ENCODE results near the gene PPP1R12C. TPM values are rescaled to one million over a fixed set of nuclear protein-coding genes. Genes with fewer than 3 reads are reported as not detected.

PPP1R12C gene
- total RNA-seq, 4 donors from 2014 or later = 40.0 to 110 (median 76.1) TPM

DNA sequence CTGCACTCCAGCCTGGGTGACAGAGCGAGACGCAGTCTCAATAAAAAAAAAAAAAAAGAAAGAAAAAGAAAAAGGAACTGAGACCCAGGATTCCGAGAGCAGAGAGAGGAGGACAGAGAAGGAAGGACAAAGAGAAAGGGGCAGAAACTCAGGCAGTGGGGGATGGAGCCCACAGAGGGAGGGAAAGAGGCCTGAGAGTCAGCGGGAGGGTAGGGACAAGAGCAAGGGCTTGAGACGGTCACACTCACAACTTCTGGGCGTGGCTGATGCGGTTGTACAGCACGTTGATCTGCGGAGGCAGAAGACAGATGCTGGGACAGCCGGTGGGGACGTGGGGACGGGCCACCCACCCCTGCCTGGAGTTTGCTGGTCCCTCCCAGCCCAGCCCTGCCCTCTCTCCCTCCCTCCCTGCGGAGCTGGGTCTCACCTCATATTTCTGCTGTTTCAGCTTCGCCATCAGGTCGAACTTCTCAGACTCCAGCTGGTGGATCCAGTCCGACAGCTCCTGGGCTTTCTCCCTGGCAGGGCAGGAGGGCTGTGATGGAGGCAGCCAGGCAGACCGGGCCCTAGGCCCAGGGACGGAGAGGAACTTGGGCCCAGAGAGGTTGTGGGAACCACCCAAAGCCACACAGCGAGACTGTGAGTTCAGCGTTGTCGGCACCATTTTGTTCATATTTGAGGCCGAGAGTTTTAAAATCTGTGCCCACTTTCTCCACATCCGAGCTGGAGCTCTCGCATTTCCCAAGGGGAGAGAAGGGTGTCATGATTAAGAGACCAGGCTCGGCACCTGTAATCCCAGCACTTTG is 16.4 kb upstream of the PPP1R12C start:
- no peaks in the 10 kb centered on the region for H3K36me3 ChIP-seq
- intact Hi-C loops (cut with DNase I) = no loop called here
- H3K27me3 ChIP-seq = no peaks in the 10 kb centered on the region
- H3K4me3 ChIP-seq (replicated peaks in 1 of 3) = no peak overlapping the region
- no peak for DNase-seq
- H3K4me1 ChIP-seq = no peaks in the 10 kb centered on the region
- TF ChIP-seq, protein P1, sequence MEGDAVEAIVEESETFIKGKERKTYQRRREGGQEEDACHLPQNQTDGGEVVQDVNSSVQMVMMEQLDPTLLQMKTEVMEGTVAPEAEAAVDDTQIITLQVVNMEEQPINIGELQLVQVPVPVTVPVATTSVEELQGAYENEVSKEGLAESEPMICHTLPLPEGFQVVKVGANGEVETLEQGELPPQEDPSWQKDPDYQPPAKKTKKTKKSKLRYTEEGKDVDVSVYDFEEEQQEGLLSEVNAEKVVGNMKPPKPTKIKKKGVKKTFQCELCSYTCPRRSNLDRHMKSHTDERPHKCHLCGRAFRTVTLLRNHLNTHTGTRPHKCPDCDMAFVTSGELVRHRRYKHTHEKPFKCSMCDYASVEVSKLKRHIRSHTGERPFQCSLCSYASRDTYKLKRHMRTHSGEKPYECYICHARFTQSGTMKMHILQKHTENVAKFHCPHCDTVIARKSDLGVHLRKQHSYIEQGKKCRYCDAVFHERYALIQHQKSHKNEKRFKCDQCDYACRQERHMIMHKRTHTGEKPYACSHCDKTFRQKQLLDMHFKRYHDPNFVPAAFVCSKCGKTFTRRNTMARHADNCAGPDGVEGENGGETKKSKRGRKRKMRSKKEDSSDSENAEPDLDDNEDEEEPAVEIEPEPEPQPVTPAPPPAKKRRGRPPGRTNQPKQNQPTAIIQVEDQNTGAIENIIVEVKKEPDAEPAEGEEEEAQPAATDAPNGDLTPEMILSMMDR (IDR thresholded peaks at IDR 0.05) = no peak
- TF ChIP-seq POLR2A (IDR thresholded peaks at IDR 0.05) = no peak
- H3K9me3 ChIP-seq = no peaks in the 10 kb centered on the region
- 54 to 57% methylated on average over 22 to 25 of the region's 25 CpGs for WGBS, 2 donors
- H3K27ac ChIP-seq = no peak overlapping the region

DNA sequence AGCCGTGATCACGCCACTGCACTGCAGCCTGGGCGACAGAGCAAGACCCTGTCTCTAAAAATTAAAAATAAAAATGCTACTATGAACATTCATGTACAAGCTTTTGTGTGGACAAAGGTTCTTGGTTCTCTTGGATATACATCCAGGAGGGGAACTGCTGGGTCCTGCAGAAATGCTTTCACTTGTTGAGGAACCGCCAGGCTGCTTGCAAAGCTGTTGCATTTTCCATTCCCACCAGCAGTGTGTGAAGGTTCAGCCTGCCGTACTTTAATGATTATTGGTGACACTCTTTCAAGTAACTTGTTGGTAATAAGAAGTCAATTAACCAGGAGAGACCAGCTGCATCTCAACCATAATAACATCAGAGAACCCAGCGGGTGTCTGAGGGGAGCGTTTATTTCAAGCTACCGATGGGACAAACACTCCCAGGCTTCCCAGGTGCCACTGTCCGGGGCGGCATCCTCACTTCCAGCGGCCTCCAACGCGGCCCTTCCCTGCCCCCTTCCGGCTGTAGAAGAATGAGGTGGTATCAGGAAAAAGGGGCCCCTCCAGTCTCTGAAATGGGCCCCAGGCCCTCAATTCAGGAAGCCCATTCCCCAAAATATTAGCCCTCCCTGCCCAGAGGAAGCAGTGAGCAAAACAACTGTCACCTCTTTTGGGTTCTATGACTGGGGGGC is 15.2 kb upstream of the PPP1R12C start:
- H3K4me1 ChIP-seq = no peaks in the 10 kb centered on the region
- H3K36me3 ChIP-seq = no peaks in the 10 kb centered on the region
- intact Hi-C loops (cut with DNase I) = no loop called here
- TF ChIP-seq POLR2A (IDR thresholded peaks at IDR 0.05) = no peak
- TF ChIP-seq, protein P1 (IDR thresholded peaks at IDR 0.05) = no peak
- no peak overlapping the region for H3K4me3 ChIP-seq (replicated peaks in 1 of 3)
- no peaks in the 10 kb centered on the region for H3K9me3 ChIP-seq
- no peaks in the 10 kb centered on the region for H3K27me3 ChIP-seq
- DNase-seq = no peak
- H3K27ac ChIP-seq = no peak overlapping the region
- WGBS, 2 donors = 63 to 66% methylated on average over 5 to 14 of the region's 14 CpGs

DNA sequence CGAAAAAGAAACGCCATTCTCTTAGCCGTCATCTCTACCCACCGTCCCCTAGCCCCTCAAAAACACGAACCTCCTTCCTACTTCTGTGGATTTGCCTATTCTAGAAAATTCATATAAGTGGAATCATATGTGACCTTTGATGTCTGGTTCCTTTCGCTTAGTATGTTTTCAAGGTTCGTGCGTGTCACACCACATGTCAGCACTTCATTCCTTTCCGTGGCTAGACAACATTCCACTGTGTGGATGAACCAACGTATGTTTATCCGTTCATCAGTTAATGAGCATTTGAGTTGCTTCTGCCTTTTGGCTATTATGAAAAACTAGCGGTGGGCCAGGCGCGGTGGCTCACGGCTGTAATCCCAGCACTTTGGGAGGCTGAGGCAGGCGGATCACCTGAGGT is 14.0 kb upstream of the PPP1R12C start:
- intact Hi-C loops (cut with DNase I) = no loop called here
- DNase-seq = no peak
- H3K9me3 ChIP-seq = no peaks in the 10 kb centered on the region
- no peaks in the 10 kb centered on the region for H3K4me1 ChIP-seq
- H3K27me3 ChIP-seq = no peaks in the 10 kb centered on the region
- TF ChIP-seq, protein P1 (IDR thresholded peaks at IDR 0.05) = no peak
- TF ChIP-seq POLR2A (IDR thresholded peaks at IDR 0.05) = no peak
- H3K36me3 ChIP-seq = no peaks in the 10 kb centered on the region
- H3K4me3 ChIP-seq (replicated peaks in 1 of 3) = no peak overlapping the region
- no peak overlapping the region for H3K27ac ChIP-seq
- WGBS, 2 donors = 83 to 89% methylated on average over 16 of the region's 16 CpGs

DNA sequence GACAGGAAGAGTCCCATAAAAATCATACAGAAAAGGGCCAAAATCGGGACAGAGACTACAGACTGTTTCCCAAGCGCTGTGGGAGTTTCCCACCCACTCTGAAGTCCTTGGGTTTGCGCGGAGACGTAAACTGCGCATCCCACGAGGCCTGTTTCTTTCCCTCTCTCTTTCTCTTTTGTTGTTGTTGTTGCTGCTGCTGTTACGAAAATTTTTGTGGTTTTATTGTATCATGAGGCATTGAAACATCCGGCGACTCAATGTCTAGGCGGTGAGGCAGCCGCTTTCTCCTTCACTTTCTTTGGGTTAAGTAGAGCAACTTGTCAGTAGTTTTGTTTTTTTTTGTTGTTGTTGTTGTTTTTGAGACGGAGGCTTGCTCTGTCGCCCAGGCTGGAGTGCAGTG is 1.6 kb upstream of the PPP1R12C start:
- DNase-seq = no peak
- no peaks in the 10 kb centered on the region for H3K36me3 ChIP-seq
- intact Hi-C loops (cut with DNase I) = no loop called here
- no peaks in the 10 kb centered on the region for H3K27me3 ChIP-seq
- 68 to 80% methylated on average over 14 of the region's 14 CpGs for WGBS, 2 donors
- no peaks in the 10 kb centered on the region for H3K9me3 ChIP-seq
- no peak overlapping the region for H3K4me3 ChIP-seq (replicated peaks in 1 of 3)
- H3K4me1 ChIP-seq = peaks cover 21 to 35% of the 10 kb centered on the region in 2 donors
- TF ChIP-seq POLR2A (IDR thresholded peaks at IDR 0.05) = no peak
- TF ChIP-seq, protein P1 (IDR thresholded peaks at IDR 0.05) = no peak
- H3K27ac ChIP-seq = no peak overlapping the region
